ENCODE measurements around the gene DPEP3.

DNA sequence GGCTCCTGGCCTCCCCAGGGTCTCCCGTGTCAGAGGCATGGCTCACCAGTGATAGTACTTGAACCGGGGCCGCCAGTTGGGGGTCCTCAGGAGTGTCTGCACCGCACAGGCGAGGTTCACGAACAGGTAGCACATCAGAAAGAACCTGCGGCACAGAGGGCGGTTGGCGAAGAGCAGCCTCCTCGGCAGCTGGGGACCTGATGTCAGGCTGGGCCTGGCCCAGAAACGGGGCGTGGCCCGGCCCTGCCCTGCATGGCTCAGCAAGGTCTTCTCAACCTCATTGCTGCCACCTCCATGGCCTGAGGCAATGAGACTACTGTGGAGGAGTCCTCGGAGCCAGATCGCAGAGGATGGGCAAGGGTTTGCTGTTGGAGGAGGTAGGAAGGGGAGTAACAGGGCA is 32.3 kb downstream of the DPEP3 start:
- TF ChIP-seq, protein P1, sequence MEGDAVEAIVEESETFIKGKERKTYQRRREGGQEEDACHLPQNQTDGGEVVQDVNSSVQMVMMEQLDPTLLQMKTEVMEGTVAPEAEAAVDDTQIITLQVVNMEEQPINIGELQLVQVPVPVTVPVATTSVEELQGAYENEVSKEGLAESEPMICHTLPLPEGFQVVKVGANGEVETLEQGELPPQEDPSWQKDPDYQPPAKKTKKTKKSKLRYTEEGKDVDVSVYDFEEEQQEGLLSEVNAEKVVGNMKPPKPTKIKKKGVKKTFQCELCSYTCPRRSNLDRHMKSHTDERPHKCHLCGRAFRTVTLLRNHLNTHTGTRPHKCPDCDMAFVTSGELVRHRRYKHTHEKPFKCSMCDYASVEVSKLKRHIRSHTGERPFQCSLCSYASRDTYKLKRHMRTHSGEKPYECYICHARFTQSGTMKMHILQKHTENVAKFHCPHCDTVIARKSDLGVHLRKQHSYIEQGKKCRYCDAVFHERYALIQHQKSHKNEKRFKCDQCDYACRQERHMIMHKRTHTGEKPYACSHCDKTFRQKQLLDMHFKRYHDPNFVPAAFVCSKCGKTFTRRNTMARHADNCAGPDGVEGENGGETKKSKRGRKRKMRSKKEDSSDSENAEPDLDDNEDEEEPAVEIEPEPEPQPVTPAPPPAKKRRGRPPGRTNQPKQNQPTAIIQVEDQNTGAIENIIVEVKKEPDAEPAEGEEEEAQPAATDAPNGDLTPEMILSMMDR (IDR thresholded peaks at IDR 0.05) = no peak
- no peak for TF ChIP-seq EZH2 (IDR thresholded peaks at IDR 0.05)

All from neural progenitor cell (in vitro differentiated cells).